Measurements from ENCODE around the gene GYG1.

GYG1 gene

DNA sequence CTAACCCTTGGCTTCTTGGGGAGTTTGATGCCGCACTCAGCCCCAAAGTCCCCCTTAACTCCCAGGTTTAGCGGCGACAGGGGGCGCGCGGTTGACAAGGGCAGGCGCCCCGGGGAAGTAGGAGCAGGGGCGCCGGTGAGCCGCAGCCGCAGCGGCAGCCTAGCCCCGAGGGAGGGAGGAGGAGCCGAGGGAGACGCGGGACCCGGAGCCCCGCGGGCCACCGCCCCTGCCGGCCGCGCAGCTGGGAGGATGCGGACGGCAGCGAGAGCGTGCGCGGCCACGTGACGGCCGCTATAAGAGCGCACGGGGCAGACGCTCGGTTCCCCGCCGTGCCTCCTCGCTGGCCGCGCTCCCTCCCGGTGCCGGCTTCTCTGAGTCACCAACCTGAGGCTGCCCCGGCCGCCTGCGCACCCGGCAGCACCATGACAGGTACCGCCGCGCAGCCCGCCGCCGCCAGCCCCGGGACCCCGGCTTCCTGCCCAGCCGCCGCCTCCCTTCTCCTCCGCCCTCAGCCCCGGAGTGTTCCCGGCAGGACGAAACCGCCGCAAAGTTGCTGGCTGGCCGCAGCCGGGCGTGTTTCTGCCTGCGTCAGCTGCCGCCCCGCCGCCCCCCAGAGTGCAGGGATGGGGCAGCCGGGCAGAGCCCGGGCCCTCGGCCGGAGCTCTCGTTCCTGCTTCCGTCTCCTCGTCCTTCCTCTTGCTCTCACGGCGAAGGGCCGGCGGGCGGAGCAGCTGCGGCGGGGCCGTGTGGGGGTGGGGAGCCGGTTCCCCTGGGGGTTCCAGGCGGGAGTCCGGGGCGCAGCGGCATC, at the start of gene GYG1:
GYG1 (plus strand) TSS at position 322 of the 808 bp plus-strand sequence; CDS start at position 423, 101 bp downstream.
- H3K27ac ChIP-seq (ENCODE audit: low read depth, low read length) = peak within 1 kb of the TSS; percentile 95
- peak within 1 kb of the TSS; percentile 45 for H3K9ac ChIP-seq (ENCODE audit: low read length)
- H3K4me3 ChIP-seq (ENCODE audit: low read length) = peak within 1 kb of the TSS; percentile 78
- peaks cover 14% of the 10 kb centered on the region for H3K4me1 ChIP-seq (ENCODE audit: control insufficient read depth, insufficient read depth, low read length)
- H3K27me3 ChIP-seq (ENCODE audit: control insufficient read depth, insufficient read depth, low read length) = no peaks in the 10 kb centered on the region
- peaks cover 3% of the 10 kb centered on the region for H3K36me3 ChIP-seq (ENCODE audit: control insufficient read depth, insufficient read depth, low read length)

DNA sequence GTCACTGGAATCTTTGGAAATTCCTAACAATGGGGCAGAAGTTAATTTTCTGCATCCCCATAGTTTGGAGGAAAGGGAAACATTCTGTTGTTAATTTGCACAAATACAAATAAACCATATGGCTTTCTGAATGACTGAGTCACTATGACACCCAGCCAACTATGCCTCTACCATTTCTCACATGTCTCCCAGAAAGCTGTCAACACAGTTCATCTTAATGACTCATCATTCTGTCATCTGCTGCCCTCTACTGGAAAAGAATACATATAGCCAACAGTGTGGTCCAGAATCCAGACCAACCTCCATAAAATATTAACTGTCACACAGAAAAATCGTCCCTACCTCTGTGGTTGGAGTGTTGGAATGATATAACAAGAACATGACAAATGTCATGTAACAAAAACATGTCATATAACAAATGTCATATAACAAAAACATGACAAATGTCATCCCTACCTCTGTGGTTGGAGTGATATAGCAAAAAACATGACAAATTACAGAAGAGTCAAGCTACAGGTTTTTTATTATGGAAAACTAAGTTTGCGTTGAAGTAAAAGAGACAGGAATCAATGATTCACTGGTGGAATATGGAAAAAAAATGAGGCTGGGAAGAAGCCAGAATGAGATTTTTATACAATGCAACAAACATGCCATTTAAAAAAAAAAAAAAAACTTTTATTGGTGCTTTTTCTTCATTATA, 47.7 kb upstream of the GYG1 start:
- no peak overlapping the region for H3K9ac ChIP-seq (ENCODE audit: low read length)
- peaks cover 2% of the 10 kb centered on the region for H3K4me1 ChIP-seq (ENCODE audit: control insufficient read depth, insufficient read depth, low read length)
- no peak overlapping the region for H3K27ac ChIP-seq (ENCODE audit: low read depth, low read length)
- no peak overlapping the region for H3K4me3 ChIP-seq (ENCODE audit: low read length)
- no peaks in the 10 kb centered on the region for H3K27me3 ChIP-seq (ENCODE audit: control insufficient read depth, insufficient read depth, low read length)
- H3K36me3 ChIP-seq (ENCODE audit: control insufficient read depth, insufficient read depth, low read length) = no peaks in the 10 kb centered on the region

DNA sequence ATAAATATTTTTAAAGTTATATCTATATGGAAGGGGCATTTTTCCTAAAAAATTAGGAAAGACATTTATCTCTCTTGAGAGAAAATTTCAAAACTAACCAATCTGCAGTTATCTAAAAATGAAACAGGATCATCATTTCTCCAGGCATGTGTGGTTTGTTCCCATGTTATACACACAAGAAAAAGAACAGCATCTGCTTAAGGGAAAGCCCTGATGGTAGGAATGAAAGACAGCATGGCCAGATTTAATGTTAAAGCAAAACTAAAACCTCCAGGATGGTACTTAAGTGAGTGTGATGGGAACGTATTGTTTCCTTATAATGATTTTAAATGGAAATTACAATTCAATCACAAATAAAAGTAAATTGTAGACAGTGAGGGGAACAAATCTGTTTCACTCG, 46.2 kb upstream of the GYG1 start:
- no peak overlapping the region for H3K4me3 ChIP-seq (ENCODE audit: low read length)
- H3K27ac ChIP-seq (ENCODE audit: low read depth, low read length) = no peak overlapping the region
- H3K27me3 ChIP-seq (ENCODE audit: control insufficient read depth, insufficient read depth, low read length) = no peaks in the 10 kb centered on the region
- no peak overlapping the region for H3K9ac ChIP-seq (ENCODE audit: low read length)
- no peaks in the 10 kb centered on the region for H3K36me3 ChIP-seq (ENCODE audit: control insufficient read depth, insufficient read depth, low read length)
- H3K4me1 ChIP-seq (ENCODE audit: control insufficient read depth, insufficient read depth, low read length) = peaks cover 9% of the 10 kb centered on the region

DNA sequence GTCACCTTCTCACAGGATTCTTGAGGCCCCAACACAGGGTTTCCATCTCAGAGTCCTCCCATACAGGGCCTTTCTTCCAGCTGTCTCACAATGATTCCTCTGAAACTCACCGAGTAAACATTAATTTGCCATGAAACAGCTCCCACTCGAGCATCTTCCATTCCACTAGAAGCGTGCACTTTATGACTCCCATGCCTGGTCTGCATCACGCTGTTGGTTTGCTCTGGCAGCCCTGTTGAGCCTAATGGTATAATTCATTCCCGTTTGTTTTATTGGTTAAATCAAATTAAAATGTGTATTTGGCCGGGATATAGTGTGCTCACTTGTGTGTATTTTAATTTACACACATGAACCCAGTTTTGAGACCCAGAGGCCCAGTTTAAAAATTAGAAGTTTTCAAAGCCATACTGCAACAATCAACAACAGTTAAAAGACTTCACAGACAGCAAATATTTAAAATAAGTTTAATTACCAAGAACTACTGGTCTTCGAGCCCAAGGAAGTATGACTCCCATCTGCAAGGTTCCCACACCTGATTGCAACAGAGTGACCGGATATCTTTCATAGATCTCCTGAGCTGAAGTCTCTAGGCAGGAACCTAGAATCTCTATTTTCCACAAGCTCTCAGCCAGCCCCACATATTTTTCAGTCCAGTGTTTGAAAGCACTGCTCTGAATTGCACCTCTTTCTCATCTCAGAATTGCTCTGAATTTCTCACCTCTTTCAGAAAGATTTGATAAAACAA, 42.3 kb upstream of the GYG1 start:
- Histone ChIP-seq H3K4me1 (ENCODE audit: control insufficient read depth, insufficient read depth, low read length) (peaks cover 17% of the 10 kb centered on the region), H3K4me3 (ENCODE audit: low read length) (no peak overlapping the region), H3K36me3 (ENCODE audit: control insufficient read depth, insufficient read depth, low read length) (no peaks in the 10 kb centered on the region), H3K27me3 (ENCODE audit: control insufficient read depth, insufficient read depth, low read length) (no peaks in the 10 kb centered on the region), H3K27ac (ENCODE audit: low read depth, low read length) (peak overlapping the region; percentile 77), H3K9ac (ENCODE audit: low read length) (no peak overlapping the region)

DNA sequence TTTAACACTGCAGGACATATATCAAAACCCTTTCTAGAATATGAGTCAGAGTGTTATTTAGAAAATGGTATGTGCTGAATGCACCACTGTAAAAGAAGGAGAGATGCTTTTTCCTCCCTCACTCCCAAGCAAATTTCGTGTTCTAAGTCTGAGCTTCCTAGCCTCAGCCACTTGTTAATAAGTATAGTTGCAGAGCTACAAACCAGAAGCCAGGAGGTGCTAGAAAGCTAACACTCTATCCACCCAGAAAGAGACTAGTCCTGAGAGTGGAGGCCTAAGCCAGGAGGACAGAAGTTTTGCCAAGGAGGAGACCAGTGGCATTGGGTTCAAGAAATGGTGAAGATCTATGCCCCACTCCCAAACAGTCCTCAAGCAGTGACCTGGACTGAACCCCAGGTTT, 40.5 kb upstream of the GYG1 start:
- peak overlapping the region; percentile 89 for H3K27ac ChIP-seq (ENCODE audit: low read depth, low read length)
- no peaks in the 10 kb centered on the region for H3K27me3 ChIP-seq (ENCODE audit: control insufficient read depth, insufficient read depth, low read length)
- no peak overlapping the region for H3K4me3 ChIP-seq (ENCODE audit: low read length)
- H3K4me1 ChIP-seq (ENCODE audit: control insufficient read depth, insufficient read depth, low read length) = peaks cover 17% of the 10 kb centered on the region
- no peaks in the 10 kb centered on the region for H3K36me3 ChIP-seq (ENCODE audit: control insufficient read depth, insufficient read depth, low read length)
- no peak overlapping the region for H3K9ac ChIP-seq (ENCODE audit: low read length)

DNA sequence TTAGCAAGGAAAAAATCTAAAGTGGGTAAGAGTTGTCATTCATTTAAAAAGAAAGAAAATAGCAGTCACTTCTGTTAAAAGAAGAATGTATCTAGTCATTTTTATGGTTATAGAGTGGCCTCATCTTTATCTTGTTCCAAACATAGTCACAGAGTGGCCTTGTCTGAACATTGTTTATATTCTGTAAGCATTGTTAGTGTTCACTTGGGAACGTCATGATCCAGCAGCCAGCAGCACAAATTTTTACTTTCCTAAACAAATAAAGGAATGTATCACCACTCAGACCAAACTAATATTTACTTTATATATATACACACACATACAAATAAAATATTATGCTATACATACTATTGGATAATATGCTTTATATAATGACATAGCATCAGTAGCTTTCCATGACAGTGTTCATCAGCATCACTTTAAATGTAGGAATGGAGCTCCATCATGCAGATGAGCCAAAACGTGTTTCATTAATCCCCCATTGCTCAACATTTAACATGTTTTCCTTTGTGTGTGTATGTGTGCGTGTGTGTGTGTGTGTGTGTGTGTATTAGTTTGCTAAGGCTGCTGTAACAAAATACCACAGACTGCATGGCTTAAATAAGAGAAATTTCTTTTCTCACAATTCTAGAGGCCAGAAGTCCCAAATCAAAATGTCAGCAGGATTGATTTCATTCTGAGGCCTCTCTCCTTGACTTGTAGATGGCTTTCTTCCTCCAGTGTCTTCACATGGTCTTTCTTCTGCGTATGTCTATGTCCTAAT, 39.6 kb upstream of the GYG1 start:
- Histone ChIP-seq H3K36me3 (ENCODE audit: control insufficient read depth, insufficient read depth, low read length) (no peaks in the 10 kb centered on the region), H3K9ac (ENCODE audit: low read length) (no peak overlapping the region), H3K27ac (ENCODE audit: low read depth, low read length) (peak overlapping the region; percentile 89), H3K4me1 (ENCODE audit: control insufficient read depth, insufficient read depth, low read length) (peaks cover 26% of the 10 kb centered on the region), H3K27me3 (ENCODE audit: control insufficient read depth, insufficient read depth, low read length) (no peaks in the 10 kb centered on the region), H3K4me3 (ENCODE audit: low read length) (no peak overlapping the region)

DNA sequence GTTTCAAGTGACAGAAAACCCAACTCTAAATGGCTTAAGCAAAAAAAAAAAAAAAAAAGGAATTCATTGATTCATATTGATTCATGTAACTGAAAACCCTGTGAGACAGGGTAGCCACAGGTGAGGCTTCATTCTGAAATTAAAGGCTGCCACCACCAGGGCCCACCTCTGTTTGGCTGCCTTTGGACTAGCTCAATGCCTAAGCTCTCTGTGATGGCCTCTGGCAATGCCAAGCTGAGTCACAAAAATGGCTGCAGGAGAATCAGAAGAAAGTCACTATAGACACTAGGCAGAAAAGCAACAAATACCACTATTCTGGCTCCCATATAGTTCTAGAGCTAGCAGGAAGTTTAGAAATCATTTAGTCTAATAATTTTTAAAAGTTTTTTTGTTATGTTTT, 38.2 kb upstream of the GYG1 start:
- no peak overlapping the region for H3K4me3 ChIP-seq (ENCODE audit: low read length)
- H3K36me3 ChIP-seq (ENCODE audit: control insufficient read depth, insufficient read depth, low read length) = no peaks in the 10 kb centered on the region
- no peak overlapping the region for H3K9ac ChIP-seq (ENCODE audit: low read length)
- H3K4me1 ChIP-seq (ENCODE audit: control insufficient read depth, insufficient read depth, low read length) = peaks cover 30% of the 10 kb centered on the region
- no peaks in the 10 kb centered on the region for H3K27me3 ChIP-seq (ENCODE audit: control insufficient read depth, insufficient read depth, low read length)
- H3K27ac ChIP-seq (ENCODE audit: low read depth, low read length) = peak overlapping the region; percentile 64

DNA sequence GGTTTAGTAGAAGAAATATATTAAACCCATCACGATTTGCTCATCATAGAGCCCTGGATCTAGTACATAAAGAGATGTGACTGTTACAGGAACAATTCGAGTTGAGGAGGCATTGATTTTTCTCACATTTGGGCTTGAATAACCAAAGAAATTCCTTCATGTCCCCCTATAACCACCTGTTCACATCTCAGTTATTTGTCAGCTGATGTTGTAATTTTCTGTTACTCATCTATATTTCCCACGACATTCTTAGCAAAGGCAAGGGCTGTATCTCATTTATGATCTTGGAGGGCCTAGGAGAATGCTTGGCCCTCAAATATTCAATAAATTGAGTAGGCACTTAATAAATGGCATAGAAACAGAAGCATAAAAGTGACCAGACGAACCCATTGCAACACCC, 36.4 kb upstream of the GYG1 start:
- H3K27me3 ChIP-seq (ENCODE audit: control insufficient read depth, insufficient read depth, low read length) = no peaks in the 10 kb centered on the region
- peak overlapping the region; percentile 86 for H3K27ac ChIP-seq (ENCODE audit: low read depth, low read length)
- H3K36me3 ChIP-seq (ENCODE audit: control insufficient read depth, insufficient read depth, low read length) = no peaks in the 10 kb centered on the region
- H3K4me1 ChIP-seq (ENCODE audit: control insufficient read depth, insufficient read depth, low read length) = peaks cover 20% of the 10 kb centered on the region
- no peak overlapping the region for H3K9ac ChIP-seq (ENCODE audit: low read length)
- no peak overlapping the region for H3K4me3 ChIP-seq (ENCODE audit: low read length)

DNA sequence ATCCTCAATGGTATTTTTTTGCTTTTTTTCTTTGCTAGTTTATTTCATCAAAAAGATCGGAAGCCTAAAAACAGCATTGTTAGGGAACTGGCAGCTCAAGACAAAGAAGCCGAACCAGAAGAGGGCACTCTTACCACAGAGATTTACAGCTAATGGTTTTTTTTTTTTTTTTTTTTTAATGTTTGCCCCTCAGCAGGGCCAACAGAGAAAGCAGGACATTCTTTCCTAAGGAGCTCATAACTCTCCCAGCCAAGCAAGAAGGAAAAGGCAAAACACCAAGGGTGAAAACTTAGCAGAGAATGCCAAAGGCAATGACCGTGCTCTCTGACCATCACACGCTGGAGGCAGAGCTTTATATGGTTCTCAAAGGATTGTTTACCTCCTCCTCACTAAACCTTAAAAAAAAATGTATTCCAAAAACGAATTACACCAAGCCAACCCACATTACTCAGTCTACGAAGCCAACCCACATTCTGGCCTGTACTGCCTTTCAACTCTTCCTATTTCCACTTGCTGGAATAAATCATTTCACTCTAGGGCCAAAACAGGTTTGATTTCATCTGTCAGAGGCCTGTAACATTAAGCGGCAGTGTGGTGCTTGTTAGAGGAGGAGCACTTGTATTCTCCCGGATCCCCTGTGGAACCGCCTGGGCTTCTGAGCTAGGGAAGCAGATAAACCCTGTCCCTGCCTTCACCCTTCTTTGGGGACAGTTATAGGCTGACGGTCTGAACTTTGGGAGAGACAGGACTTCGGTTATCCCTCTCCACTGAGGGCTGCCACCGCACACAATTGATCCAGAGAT, 35.6 kb upstream of the GYG1 start:
- H3K9ac ChIP-seq (ENCODE audit: low read length) = no peak overlapping the region
- peak overlapping the region; percentile 22 for H3K4me3 ChIP-seq (ENCODE audit: low read length)
- H3K27me3 ChIP-seq (ENCODE audit: control insufficient read depth, insufficient read depth, low read length) = no peaks in the 10 kb centered on the region
- peak overlapping the region; percentile 95 for H3K27ac ChIP-seq (ENCODE audit: low read depth, low read length)
- H3K4me1 ChIP-seq (ENCODE audit: control insufficient read depth, insufficient read depth, low read length) = peaks cover 19% of the 10 kb centered on the region
- no peaks in the 10 kb centered on the region for H3K36me3 ChIP-seq (ENCODE audit: control insufficient read depth, insufficient read depth, low read length)

DNA sequence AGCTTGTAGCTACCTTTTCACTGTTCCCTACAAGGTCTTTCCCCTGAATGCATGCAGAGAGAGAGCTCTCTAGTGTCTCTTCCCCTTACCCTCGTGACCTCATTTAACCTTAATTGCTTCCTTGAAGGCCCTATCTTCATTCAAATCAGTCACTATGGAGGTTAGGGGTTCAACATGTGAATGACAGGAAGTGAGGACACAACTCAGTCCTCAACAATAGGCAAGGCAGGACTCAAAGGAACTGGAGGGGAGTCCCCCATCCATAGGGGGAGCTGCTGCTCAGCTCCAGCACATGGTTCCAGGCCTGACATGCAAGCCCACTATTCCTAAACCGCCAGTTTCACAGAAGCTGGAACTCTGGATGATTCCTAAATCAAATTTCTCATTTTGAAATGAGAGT, 33.8 kb upstream of the GYG1 start:
- Histone ChIP-seq H3K27ac (ENCODE audit: low read depth, low read length) (peak overlapping the region; percentile 95), H3K27me3 (ENCODE audit: control insufficient read depth, insufficient read depth, low read length) (no peaks in the 10 kb centered on the region), H3K4me1 (ENCODE audit: control insufficient read depth, insufficient read depth, low read length) (peaks cover 13% of the 10 kb centered on the region)

DNA sequence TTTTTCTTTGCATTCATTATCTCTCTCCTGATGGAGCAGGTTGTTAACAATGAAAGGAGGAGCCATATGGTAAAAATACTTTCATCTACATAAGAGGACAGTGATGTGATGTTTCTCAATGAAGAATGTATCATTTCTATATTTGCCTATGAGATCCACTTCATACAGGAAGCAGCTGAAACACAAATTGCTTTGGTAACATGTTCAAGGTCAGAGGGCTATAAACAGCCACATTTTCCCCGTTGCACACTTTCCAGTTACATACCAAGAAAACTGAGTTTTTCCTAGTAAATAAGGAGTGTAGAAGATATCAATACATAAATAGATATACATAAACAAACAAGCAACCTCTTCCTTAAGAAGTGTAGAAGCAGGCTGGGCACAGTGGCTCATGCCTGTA, 32.6 kb upstream of the GYG1 start:
- peaks cover 13% of the 10 kb centered on the region for H3K4me1 ChIP-seq (ENCODE audit: control insufficient read depth, insufficient read depth, low read length)
- H3K27me3 ChIP-seq (ENCODE audit: control insufficient read depth, insufficient read depth, low read length) = no peaks in the 10 kb centered on the region
- H3K27ac ChIP-seq (ENCODE audit: low read depth, low read length) = no peak overlapping the region
- H3K36me3 ChIP-seq (ENCODE audit: control insufficient read depth, insufficient read depth, low read length) = no peaks in the 10 kb centered on the region
- H3K4me3 ChIP-seq (ENCODE audit: low read length) = no peak overlapping the region
- no peak overlapping the region for H3K9ac ChIP-seq (ENCODE audit: low read length)

More for the DNA sequence above, 33.8 kb upstream of the GYG1 start:
- Histone ChIP-seq H3K4me3 (ENCODE audit: low read length) (no peak overlapping the region), H3K36me3 (ENCODE audit: control insufficient read depth, insufficient read depth, low read length) (no peaks in the 10 kb centered on the region), H3K9ac (ENCODE audit: low read length) (no peak overlapping the region)

Data from rectal smooth muscle tissue (tissue), 1 donor.